AG09319 (cell line): ENCODE results near the gene OR1A2.

Experiments used
- DNase-seq: peaks from one replicate; pipeline ENCODE4 v3.0.0-alpha.2; 2010; ENCODE audit warnings: low read depth; ENCODE audit errors: extremely low read depth
- CTCF ChIP-seq: IDR thresholded peaks from 2 replicates; pipeline ENCODE4 v1.5.1; 2011; ENCODE audit warnings: low read depth, mild to moderate bottlenecking, inconsistent platforms, low read length, moderate library complexity

The OR1A2 gene, protein sequence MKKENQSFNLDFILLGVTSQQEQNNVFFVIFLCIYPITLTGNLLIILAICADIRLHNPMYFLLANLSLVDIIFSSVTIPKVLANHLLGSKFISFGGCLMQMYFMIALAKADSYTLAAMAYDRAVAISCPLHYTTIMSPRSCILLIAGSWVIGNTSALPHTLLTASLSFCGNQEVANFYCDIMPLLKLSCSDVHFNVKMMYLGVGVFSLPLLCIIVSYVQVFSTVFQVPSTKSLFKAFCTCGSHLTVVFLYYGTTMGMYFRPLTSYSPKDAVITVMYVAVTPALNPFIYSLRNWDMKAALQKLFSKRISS

GRCh38 chr17:3197219-3197618, at the start of gene OR1A2:
Gene OR1A2, plus strand, starts transcription at chr17:3197519. Its CDS starts 0 bp downstream, at chr17:3197519.
- TF ChIP-seq CTCF, result no peak
- DNase-seq, result no peak

DNA sequence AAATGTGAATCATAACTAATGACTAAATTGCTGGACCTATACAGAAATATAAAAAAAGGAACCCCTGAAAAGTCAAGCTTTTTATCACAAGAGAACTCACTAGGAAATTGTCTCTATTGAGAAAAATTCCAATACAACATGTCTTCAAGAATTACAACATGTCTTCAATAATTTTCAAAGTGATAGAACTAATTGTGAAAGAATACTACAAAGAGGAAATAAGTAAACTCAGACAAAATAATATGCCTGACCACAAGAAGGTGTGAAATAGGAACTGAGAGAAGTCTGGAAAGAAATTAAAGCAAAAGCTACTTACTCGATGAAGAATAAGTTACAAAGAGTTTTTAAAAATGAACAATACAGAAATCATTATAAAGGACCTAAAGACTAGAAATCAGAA, 40.1 kb upstream of the OR1A2 start:
- TF ChIP-seq CTCF, result no peak
- DNase-seq, result no peak

DNA sequence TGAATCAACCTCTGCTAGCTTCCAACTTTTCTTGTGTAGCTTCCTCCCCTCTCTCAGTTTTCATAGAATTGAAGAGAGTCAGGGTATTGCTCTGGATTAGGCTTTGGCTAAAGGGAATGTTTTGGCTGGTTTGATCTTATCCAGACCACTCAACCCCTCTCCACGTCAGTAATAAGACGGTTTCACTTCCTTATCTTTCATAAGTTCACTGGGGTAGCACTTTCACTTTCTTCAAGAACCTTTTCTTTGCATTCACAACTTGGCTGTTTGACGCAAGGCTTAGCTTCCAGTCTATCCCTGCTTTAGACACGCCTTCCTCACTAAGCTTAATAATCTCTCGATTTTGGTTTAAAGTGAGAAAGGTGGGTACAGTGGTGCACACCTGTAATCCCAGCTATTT, 29.7 kb upstream of the OR1A2 start:
- DNase-seq, result no peak
- TF ChIP-seq CTCF, result no peak

GRCh38 chr17:3189961-3190360, 7.4 kb upstream of the OR1A2 start:
- no peak for DNase-seq
- no peak for TF ChIP-seq CTCF

GRCh38 chr17:3207367-3207766, 10.0 kb downstream of the OR1A2 start, which contains the start of gene OR1A1:
Gene OR1A1, plus strand, starts transcription at chr17:3207667. Its CDS starts 7,954 bp downstream, at chr17:3215621.
- TF ChIP-seq CTCF, result no peak
- no peak for DNase-seq

- TF ChIP-seq CTCF, result no peak
- no peak for DNase-seq
Observed at GRCh38 chr17:3208484-3208883, 11.2 kb downstream of the OR1A2 start.

GRCh38 chr17:3213001-3213400, 15.7 kb downstream of the OR1A2 start:
- no peak for DNase-seq
- no peak for TF ChIP-seq CTCF
